ENCODE measurements around the gene NBPF10. TPM values are rescaled to one million over a fixed set of nuclear protein-coding genes. Genes with fewer than 3 reads are reported as not detected.
A peak's percentile ranks its signal among the peaks of the same experiment; 100 is the strongest.
"Not testable (repeated sequence)": the region's sequence is repeated elsewhere in the genome, so short reads cannot be mapped to it uniquely, and the experiment has no call there.

The NBPF10 gene, protein sequence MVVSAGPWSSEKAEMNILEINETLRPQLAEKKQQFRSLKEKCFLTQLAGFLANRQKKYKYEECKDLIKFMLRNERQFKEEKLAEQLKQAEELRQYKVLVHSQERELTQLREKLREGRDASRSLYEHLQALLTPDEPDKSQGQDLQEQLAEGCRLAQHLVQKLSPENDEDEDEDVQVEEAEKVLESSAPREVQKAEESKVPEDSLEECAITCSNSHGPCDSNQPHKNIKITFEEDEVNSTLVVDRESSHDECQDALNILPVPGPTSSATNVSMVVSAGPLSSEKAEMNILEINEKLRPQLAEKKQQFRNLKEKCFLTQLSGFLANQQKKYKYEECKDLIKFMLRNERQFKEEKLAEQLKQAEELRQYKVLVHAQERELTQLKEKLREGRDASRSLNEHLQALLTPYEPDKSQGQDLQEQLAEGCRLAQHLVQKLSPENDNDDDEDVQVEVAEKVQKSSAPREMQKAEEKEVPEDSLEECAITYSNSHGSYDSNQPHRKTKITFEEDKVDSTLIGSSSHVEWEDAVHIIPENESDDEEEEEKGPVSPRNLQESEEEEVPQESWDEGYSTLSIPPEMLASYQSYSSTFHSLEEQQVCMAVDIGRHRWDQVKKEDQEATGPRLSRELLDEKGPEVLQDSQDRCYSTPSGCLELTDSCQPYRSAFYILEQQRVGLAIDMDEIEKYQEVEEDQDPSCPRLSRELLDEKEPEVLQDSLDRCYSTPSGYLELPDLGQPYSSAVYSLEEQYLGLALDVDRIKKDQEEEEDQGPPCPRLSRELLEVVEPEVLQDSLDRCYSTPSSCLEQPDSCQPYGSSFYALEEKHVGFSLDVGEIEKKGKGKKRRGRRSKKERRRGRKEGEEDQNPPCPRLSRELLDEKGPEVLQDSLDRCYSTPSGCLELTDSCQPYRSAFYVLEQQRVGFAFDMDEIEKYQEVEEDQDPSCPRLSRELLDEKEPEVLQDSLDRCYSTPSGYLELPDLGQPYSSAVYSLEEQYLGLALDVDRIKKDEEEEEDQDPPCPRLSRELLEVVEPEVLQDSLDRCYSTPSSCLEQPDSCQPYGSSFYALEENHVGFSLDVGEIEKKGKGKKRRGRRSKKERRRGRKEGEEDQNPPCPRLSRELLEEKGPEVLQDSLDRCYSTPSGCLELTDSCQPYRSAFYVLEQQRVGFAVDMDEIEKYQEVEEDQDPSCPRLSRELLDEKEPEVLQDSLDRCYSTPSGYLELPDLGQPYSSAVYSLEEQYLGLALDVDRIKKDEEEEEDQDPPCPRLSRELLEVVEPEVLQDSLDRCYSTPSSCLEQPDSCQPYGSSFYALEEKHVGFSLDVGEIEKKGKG (N-terminal part only)
- 0.72 and 0.75 TPM in 2 replicates for polyA plus RNA-seq (2011; rRNA removed)
- 0.19 and 0.27 TPM in 2 replicates for polyA plus RNA-seq (2012; cell fraction: cytosol; rRNA removed)
- polyA plus RNA-seq (2012; cell fraction: nucleus; rRNA removed), result 0.43 and 0.53 TPM in 2 replicates
- 0.36 to 0.42 TPM (median 0.39 TPM) in 3 replicates for polyA plus RNA-seq (2017; fragmentation: RNase III; extraction: RNeasy Plus Mini Kit Qiagen cat#74134 plus additional on column Dnase treatment)
- 0.74 and 1.4 TPM in 2 replicates for polyA minus RNA-seq (2011; rRNA and poly(A)+ RNA removed)

GRCh38 chr1:146144465-146144864 lies at the start of gene NBPF10:
Gene NBPF10, minus strand, starts transcription at chr1:146144804. Its CDS starts 35 bp downstream, at chr1:146144769.
- H3K27ac ChIP-seq; H3K4me2 ChIP-seq; DNase-seq (ENCODE audit: low read depth in 1 of 2, low spot score in 1 of 2); H3K9me3 ChIP-seq; CTCF ChIA-PET; FAIRE-seq; H3K4me3 ChIP-seq; POLR2A ChIA-PET; H3K4me1 ChIP-seq; ATAC-seq: not testable (repeated sequence)
- 18% methylated on average over 4 of the region's 7 CpGs for WGBS (ENCODE audit: missing lambda C conversion rate)
- TF ChIP-seq RAD21 (conservative IDR thresholded peaks at IDR 0.05 in 1 of 2, IDR thresholded peaks at IDR 0.05 in 1 of 2), result 0 out of 5 replicates have a peak, but pooled peaks of 1 of the 2 experiments have one; percentile 17

- H3K27ac ChIP-seq; H3K9me3 ChIP-seq; POLR2A ChIA-PET; H3K4me3 ChIP-seq; CTCF ChIA-PET; ATAC-seq; H3K4me1 ChIP-seq; H3K4me2 ChIP-seq; FAIRE-seq; DNase-seq (ENCODE audit: low read depth in 1 of 2, low spot score in 1 of 2): not testable (repeated sequence)
- 100% methylated on average over 1 of the region's 5 CpGs for WGBS (ENCODE audit: missing lambda C conversion rate)
Measured at GRCh38 chr1:146174531-146174930, 29.9 kb upstream of the NBPF10 start.

- DNase-seq (ENCODE audit: low read depth in 1 of 2, low spot score in 1 of 2); H3K4me1 ChIP-seq; ATAC-seq; H3K4me2 ChIP-seq; FAIRE-seq; CTCF ChIA-PET; H3K9me3 ChIP-seq; H3K4me3 ChIP-seq; H3K27ac ChIP-seq; POLR2A ChIA-PET: not testable (repeated sequence)
- WGBS (ENCODE audit: missing lambda C conversion rate), result no CpG with 5 or more reads among the region's 1 CpG
Measured at GRCh38 chr1:146167740-146168139, 23.1 kb upstream of the NBPF10 start.

DNA sequence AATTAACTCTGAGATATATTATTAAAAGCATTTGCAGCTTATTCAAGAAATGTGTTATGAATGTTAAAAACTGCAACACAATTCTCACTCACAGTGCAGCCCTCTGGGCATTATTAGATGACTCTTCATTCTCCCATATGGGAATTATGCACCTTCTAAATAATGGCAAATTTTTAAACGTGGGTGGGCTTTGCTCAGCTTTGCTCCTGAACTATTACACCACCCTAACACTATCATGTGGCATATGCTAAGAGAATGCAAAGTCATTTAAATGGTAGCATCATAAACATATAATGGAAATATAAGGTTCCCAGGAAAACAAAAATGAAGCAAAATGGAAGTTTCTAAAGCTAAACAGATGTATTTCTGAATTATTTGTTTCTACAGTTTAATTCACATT lies 22.7 kb upstream of the NBPF10 start:
- H3K4me2 ChIP-seq; H3K4me1 ChIP-seq; DNase-seq (ENCODE audit: low read depth in 1 of 2, low spot score in 1 of 2); FAIRE-seq; ATAC-seq; H3K27ac ChIP-seq; H3K4me3 ChIP-seq; H3K9me3 ChIP-seq; CTCF ChIA-PET; POLR2A ChIA-PET: not testable (repeated sequence)
- no CpG with 5 or more reads among the region's 1 CpG for WGBS (ENCODE audit: missing lambda C conversion rate)

Other genes with a start within 250 kb of the NBPF10 start
- 0.68 and 1.1 TPM in 2 replicates for gene ITGA10, start 234.8 kb downstream of the NBPF10 start, polyA plus RNA-seq (2011; rRNA removed)
- 0.62 to 1.2 TPM (median 1.1 TPM) in 3 replicates for gene ITGA10, start 234.8 kb downstream of the NBPF10 start, polyA plus RNA-seq (2017; fragmentation: RNase III; extraction: RNeasy Plus Mini Kit Qiagen cat#74134 plus additional on column Dnase treatment)
- 35.5 and 40.6 TPM in 2 replicates for gene PEX11B, start 226.1 kb downstream of the NBPF10 start, polyA plus RNA-seq (2011; rRNA removed)
- gene PEX11B, start 226.1 kb downstream of the NBPF10 start, polyA plus RNA-seq (2017; fragmentation: RNase III; extraction: RNeasy Plus Mini Kit Qiagen cat#74134 plus additional on column Dnase treatment), result 13.9 to 15.2 TPM (median 14.2 TPM) in 3 replicates
- 152 and 281 TPM in 2 replicates for gene RBM8A, start 217.3 kb downstream of the NBPF10 start, polyA plus RNA-seq (2011; rRNA removed)
- 240 to 278 TPM (median 245 TPM) in 3 replicates for gene RBM8A, start 217.3 kb downstream of the NBPF10 start, polyA plus RNA-seq (2017; fragmentation: RNase III; extraction: RNeasy Plus Mini Kit Qiagen cat#74134 plus additional on column Dnase treatment)
- gene LIX1L, start 186.8 kb downstream of the NBPF10 start, polyA plus RNA-seq (2011; rRNA removed), result 33.0 and 35.8 TPM in 2 replicates
- 8.6 to 10.5 TPM (median 10.1 TPM) in 3 replicates for gene LIX1L, start 186.8 kb downstream of the NBPF10 start, polyA plus RNA-seq (2017; fragmentation: RNase III; extraction: RNeasy Plus Mini Kit Qiagen cat#74134 plus additional on column Dnase treatment)
- 0.30 and 0.34 TPM in 2 replicates for gene ANKRD34A, start 180.2 kb downstream of the NBPF10 start, polyA plus RNA-seq (2011; rRNA removed)
- 0.25 to 0.59 TPM (median 0.39 TPM) in 3 replicates for gene ANKRD34A, start 180.2 kb downstream of the NBPF10 start, polyA plus RNA-seq (2017; fragmentation: RNase III; extraction: RNeasy Plus Mini Kit Qiagen cat#74134 plus additional on column Dnase treatment)
- gene POLR3GL, start 180.1 kb downstream of the NBPF10 start, polyA plus RNA-seq (2011; rRNA removed), result 11.0 and 15.7 TPM in 2 replicates
- 11.0 to 14.3 TPM (median 12.6 TPM) in 3 replicates for gene POLR3GL, start 180.1 kb downstream of the NBPF10 start, polyA plus RNA-seq (2017; fragmentation: RNase III; extraction: RNeasy Plus Mini Kit Qiagen cat#74134 plus additional on column Dnase treatment)
- gene TXNIP, start 148.2 kb downstream of the NBPF10 start, polyA plus RNA-seq (2011; rRNA removed), result 3.1 and 3.3 TPM in 2 replicates
- 0.05 to 0.11 TPM in 2 of 3 replicates, not detected in the other for gene TXNIP, start 148.2 kb downstream of the NBPF10 start, polyA plus RNA-seq (2017; fragmentation: RNase III; extraction: RNeasy Plus Mini Kit Qiagen cat#74134 plus additional on column Dnase treatment)
- gene HJV, start 123.1 kb downstream of the NBPF10 start, polyA plus RNA-seq (2011; rRNA removed), result 0.07 TPM in 1 of 2 replicates, not detected in the other
- gene HJV, start 123.1 kb downstream of the NBPF10 start, polyA plus RNA-seq (2017; fragmentation: RNase III; extraction: RNeasy Plus Mini Kit Qiagen cat#74134 plus additional on column Dnase treatment), result not detected in 3 replicates
- gene NOTCH2NLA, start 84.2 kb upstream of the NBPF10 start, polyA plus RNA-seq (2011; rRNA removed), result 10.5 and 12.5 TPM in 2 replicates
- gene NOTCH2NLA, start 84.2 kb upstream of the NBPF10 start, polyA plus RNA-seq (2017; fragmentation: RNase III; extraction: RNeasy Plus Mini Kit Qiagen cat#74134 plus additional on column Dnase treatment), result 7.5 to 8.9 TPM (median 7.7 TPM) in 3 replicates